Measurements from ENCODE around the gene MED12L.

Gene MED12L

DNA sequence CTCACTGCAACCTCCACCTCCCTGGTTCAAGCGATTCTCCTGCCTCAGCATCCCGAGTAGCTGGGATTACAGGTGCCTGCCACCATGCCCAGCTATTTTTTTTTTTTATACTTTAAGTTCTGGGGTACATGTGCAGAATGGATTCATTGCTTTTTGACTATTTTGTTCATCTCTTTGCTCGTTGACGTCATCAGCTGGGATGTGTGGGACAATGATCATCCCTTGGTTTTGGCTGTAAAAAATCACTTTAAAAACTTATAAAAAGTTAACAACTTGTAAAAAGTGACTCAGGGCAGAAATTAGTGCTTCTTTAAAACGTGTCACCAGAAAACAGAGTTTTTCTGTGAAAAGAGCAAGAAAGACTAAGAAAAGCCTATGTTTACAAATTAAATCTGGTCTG is 337.6 kb downstream of the MED12L start:
- no peak for DNase-seq (ENCODE audit: low read depth)

GRCh38 chr3:151425627-151426340 is 340.3 kb downstream of the MED12L start:
- DNase-seq (ENCODE audit: low read depth): no peak

GRCh38 chr3:151426341-151426657 is 340.8 kb downstream of the MED12L start:
- no peak for DNase-seq (ENCODE audit: low read depth)

- no peak for DNase-seq (ENCODE audit: low read depth)
These were observed 342.9 kb downstream of the MED12L start for GRCh38 chr3:151428386-151428785.

DNA sequence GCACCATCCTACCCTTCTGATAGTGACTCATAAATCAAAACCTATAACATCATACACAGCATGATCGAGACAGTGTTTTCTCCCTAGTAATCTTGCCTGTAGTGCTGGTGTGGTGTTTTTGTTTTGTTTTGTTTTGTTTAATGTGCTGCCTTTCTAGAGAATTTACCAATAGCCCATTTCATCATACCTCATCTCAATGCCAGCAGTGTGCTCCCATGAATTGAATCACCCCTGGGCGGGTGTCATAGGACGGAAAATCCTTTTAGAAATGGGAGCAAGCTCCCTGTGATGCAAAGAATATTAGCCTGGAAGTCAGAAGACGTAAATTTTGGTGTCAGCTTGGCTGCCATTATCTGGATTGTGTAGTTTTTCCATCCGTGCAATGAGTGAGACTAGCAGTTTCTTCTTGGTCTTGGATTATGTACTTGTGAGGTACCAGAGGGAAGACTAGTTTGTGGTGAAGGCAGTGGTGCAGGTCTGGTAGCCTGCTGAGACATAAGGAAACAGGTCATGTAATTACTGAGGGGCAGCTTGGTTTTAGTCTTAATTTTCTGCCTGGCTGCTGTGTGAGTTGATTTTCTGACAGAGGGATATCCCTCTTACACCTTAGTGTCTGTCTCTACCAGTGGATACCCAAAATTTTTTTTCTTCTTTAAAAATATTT is 345.5 kb downstream of the MED12L start:
- DNase-seq (ENCODE audit: low read depth): no peak

- DNase-seq (ENCODE audit: low read depth): peak; percentile 90
These were observed 346.5 kb downstream of the MED12L start for GRCh38 chr3:151431940-151432339.

DNA sequence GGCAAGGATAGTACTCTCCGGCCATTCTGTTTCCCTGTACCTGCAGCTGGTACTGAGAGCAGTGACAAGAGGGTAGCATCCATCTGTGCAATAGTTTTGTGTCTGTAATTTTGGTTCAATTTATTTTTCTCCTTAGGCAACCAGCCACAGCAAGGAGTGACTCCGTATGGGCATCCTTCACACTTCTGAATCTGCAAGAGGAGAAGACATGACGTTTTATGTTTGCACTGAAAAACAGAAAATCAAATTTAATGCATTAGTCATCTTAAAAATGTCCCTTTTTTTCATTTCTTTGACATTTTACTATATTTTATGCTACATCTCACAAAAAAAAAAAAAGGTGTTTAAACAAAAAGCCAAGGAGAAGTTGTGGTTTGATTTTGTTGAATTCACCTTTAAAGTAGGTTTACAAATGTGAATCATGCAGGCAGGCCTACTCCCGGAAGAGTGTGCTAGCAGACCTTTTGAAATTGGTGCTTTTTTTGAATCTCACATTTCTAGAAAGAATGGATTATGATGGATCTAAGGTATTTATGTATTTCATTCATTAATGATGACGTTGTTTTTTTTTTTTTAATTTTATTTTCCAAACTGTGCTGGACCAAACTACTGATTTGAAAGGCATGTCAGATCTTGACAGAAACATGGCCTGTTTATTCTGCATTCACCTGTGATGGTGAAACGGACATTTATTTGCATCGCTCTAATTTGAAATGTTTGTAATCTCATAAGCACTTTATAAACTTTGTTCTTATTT is 347.3 kb downstream of the MED12L start:
- no peak for DNase-seq (ENCODE audit: low read depth)

DNA sequence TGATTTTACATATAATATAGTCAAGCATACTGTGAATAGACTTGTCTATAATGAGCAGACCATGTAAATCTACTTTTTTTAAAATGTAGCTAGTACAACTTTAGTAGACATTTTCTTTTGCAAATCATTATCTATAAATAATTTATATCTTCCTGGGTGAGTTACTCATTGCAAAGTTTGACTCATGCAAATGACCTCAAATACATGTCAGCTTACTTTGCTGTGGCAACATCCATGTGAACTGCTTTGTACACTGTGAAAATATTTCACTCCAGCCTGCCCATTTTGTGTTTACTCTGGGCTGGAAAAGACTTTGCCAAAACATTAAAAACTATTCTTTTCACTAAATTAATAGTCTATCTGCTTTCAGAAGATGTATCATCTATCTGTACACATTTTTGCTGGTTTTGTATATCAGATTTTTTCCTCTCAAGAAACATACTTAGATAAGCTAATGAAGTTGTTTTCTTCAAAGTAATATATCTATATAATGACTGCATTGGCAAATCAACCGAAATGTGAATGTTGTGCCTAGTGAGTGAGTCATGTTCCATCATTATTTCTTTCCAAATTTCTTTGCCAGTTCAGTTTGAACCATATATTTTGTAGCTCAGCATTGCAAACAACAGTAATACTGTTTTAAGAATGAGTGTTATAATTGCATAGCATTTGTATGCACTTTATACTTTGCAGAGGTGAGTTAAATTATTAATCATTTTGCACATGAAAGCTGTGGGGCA is 348.9 kb downstream of the MED12L start:
- peak; percentile 73 for DNase-seq (ENCODE audit: low read depth)

- no peak for DNase-seq (ENCODE audit: low read depth)
These were observed 351.4 kb downstream of the MED12L start for GRCh38 chr3:151436675-151437446.

GRCh38 chr3:151437906-151438305 is 352.4 kb downstream of the MED12L start:
- no peak for DNase-seq (ENCODE audit: low read depth)

- peak; percentile 27 for DNase-seq (ENCODE audit: low read depth)
These were observed 354.2 kb downstream of the MED12L start for GRCh38 chr3:151439652-151440125.

DNA sequence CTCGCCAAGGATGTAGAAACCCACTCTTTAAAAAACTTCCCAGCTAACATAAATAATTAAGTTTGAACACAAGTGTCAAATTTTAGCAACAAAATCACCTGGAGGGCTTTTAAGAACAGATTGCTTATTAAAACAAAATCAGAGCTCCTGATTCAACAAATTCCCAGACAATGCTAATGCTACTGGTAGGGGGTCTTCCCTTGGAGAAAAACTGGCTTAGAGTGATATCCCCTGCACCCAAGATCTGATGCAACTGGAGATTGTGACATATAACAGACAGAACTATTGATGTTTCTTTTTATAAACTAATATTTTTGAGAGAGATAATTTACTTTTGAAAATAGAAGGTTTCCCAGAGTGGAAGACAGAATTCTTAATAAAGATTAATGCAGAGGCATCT is 355.5 kb downstream of the MED12L start:
- no peak for DNase-seq (ENCODE audit: low read depth)

DNA sequence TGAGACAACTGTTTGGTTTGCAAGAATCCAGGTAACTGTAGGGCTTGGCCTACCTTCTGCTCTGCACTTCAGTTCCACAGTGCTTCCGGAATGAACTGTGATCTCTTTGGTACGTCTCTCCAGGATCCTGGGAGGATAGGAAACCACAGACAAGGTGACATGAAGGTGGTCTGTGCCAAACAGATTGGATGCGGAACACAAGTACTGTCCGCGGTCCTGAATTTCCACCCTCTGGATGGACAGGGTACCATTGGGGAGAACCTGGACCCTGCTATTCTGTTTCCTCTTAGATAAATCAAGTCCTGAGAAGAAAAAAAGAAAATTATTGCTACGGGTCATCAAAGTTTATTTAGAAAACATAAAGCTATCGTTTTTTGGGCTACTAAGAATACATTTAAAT is 358.1 kb downstream of the MED12L start:
- no peak for DNase-seq (ENCODE audit: low read depth)

DNA sequence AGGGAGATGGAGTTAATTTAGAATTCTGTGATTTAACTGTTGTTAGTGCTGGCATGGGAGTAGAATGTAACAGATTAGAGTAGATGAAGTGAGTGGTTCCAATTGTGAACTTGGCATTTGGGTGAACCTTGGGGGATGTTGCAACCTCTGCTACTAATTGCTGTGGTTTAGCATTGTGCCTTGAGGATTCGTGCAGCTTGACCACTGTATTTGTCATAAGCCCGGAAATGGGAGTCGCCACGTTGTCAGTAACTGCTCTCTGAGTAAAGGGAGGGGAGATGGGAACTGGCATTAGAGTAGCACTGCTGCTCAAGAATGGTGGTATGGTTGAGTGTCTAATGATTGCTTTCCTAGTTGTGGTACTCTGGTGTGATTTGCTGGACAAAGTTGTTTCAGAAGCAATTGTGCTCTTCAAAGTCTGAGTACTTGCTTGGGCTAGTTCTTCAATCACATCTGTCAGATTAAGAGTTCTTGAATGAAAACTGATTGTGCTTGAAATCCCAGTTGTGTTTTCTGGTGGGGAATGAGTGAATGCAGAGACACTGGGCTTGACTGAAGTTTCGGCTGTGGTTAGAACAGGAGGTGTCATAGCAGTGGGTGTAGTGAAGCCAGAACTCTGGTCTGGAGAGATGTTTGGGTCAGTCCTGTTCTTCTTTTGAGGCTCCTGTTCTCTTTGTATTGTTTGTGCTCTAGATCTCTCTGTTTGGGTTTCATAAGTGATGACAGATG is 360.0 kb downstream of the MED12L start:
- DNase-seq (ENCODE audit: low read depth): peak; percentile 26

- no peak for DNase-seq (ENCODE audit: low read depth)
These were observed 360.5 kb downstream of the MED12L start for GRCh38 chr3:151446002-151446340.

DNA sequence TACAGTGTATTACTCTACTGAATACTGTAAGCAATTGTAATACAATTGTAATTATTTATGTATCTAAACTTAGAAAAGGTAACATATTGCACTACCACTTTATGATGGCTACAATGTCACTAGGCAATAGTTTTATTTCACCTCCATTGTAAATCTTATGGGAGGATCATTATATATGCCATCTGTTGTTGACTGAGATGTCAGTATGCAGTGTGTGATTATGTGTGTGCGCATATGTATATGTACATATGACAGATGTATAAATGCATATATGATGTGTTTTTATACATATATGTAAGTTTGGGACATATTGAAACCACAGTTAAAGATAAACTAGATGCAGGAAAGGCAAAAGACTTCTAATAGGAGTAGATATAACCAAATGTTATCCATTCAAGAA is 366.9 kb downstream of the MED12L start:
- DNase-seq (ENCODE audit: low read depth): no peak

DNA sequence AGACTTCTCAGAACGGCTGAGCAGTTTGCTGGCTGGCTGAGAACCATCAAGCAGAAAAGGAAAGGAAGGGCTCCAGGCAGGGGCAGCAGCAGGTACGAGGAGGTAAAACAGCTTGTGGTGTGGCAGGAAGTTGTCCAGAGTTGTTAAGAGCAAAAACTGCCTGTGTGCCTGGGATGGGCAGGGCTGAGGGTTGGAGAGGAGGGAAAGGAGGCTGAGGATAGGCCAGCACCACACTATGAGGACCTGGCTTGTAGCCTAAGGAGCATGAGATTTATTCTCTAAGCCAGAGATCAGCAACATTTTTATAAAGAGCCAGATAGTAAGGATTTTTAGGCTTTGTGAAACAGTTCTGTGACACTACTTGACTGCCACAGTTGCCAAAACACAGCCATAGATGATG is 367.4 kb downstream of the MED12L start:
- DNase-seq (ENCODE audit: low read depth): no peak

DNA sequence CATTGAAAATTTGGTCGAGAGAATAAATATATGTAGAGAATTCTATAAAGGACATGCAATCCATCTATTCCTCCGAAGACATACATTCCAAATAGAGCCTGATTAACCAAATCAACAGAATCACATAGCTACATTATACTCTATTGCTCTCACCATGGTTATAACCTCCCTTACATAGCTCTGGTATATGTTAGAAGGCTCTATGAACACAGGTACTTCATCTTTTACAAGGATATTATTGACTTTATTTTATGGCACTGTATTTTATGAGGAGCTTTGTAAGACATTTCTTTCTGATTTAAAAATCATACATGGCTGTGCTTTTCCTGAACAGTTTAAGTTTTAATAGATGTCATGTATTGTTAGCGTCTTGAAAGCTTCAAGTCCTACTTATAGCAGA is 370.6 kb downstream of the MED12L start:
- no peak for DNase-seq (ENCODE audit: low read depth)

DNA sequence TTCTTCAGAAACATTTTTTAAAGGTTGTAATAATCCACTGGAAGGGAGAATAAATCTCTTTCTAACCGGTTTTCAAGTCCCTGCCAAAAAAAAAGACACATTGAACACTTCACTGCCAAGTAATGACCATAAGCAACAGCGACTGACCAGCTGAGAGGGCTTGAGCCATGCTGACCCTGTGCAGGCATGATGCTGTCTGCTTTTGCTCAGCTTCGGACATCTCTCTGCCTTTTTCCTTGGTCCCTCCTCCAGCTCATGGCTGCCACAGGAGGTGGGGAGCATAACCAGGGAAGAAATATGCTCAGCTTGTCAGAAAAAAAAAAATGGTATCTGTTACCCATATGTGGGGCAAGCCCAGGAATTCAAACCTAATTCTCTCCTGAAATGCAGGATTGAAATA is 373.9 kb downstream of the MED12L start:
- no peak for DNase-seq (ENCODE audit: low read depth)

GRCh38 chr3:151460228-151460627 is 374.8 kb downstream of the MED12L start:
- no peak for DNase-seq (ENCODE audit: low read depth)

GRCh38 chr3:151460774-151461450 is 375.4 kb downstream of the MED12L start, which contains the start of gene IGSF10:
IGSF10 (minus strand) TSS chr3:151461061; CDS start chr3:151458709, 2,352 bp downstream.
- DNase-seq (ENCODE audit: low read depth): no peak
